Breast epithelium (tissue), 4 donors: Measurements from ENCODE around the gene RRM2. TPM values are rescaled to one million over a fixed set of nuclear protein-coding genes. Genes with fewer than 3 reads are reported as not detected.

Source experiments
- DNase-seq, 2 donors: peaks; one replicate each; pipeline ENCODE4 v3.0.0-alpha.2; 2019; ENCODE audit warnings: low spot score in 2 of 2
- H3K27ac ChIP-seq, 2 donors: fragments of 200-600 bp; sonication (generic) in 1 of 2; one replicate each; pipeline ENCODE4 v1.5.1; 2016 to 2019; ENCODE audit warnings: mild to moderate bottlenecking in 1 of 2
- H3K27me3 ChIP-seq, 2 donors: fragments of 200-600 bp; sonication (generic) in 1 of 2; one replicate each; pipeline versions ENCODE4 v1.5.1 to v1.6.0; 2017 to 2019; ENCODE audit warnings: control low read depth in 1 of 2, mild to moderate bottlenecking in 1 of 2
- H3K36me3 ChIP-seq: fragments of 200-600 bp; one replicate; pipeline ENCODE4 v1.5.1; 2019
- H3K4me1 ChIP-seq, 2 donors: fragments of 200-600 bp; sonication (generic); one replicate each; pipeline ENCODE4 v1.5.1; 2016 to 2019; ENCODE audit warnings: control low read depth in 1 of 2
- H3K4me3 ChIP-seq, 3 donors: fragments of 200-600 bp; sonication (generic); 1 replicate in 2 of 3; 2 replicates in 1 of 3; pipeline ENCODE4 v1.5.1; 2016 to 2019; ENCODE audit warnings: mild to moderate bottlenecking in 3 of 3, moderate library complexity in 2 of 3
- H3K9me3 ChIP-seq, 2 donors: fragments of 200-600 bp; sonication (generic) in 1 of 2; one replicate each; pipeline ENCODE4 v1.5.1; 2016 to 2019; ENCODE audit warnings: control low read depth in 1 of 2
- POLR2A ChIP-seq: fragments of 450-650 bp; IDR thresholded peaks from one replicate; pipeline ENCODE4 v1.6.1; 2016; ENCODE audit warnings: antibody characterized with exemption, mild to moderate bottlenecking, moderate library complexity
- POLR2AphosphoS5 ChIP-seq, 3 donors: sonication (generic); formaldehyde crosslinking; IDR thresholded peaks; one replicate each; pipeline ENCODE4 v1.6.1; 2017; ENCODE audit warnings: antibody characterized with exemption in 3 of 3
- intact Hi-C: fragments of 100-400 bp; cut with DNase I; formaldehyde crosslinking; loops from one replicate; pipeline ENCODE4 v1.15.1; 2023; ENCODE audit warnings: low total_unique reads
- total RNA-seq, 3 donors: library from RNA; depleted of rRNA; stranded (reverse); fragments of >200 nt; gene quantifications; one replicate each; pipeline ENCODE4 v1.1.0, GENCODE V29; 2016
- TF ChIP-seq, protein P1 (sequence below), 3 donors: fragments of 450-650 bp; IDR thresholded peaks; one replicate each; pipeline ENCODE4 v1.5.1; 2016 to 2017; ENCODE audit warnings: antibody characterized with exemption in 3 of 3, mild to moderate bottlenecking in 3 of 3, moderate library complexity in 3 of 3

Gene RRM2
- total RNA-seq, 3 donors from 2014 or later, result 0.98 to 2.6 (median 1.6) TPM

DNA sequence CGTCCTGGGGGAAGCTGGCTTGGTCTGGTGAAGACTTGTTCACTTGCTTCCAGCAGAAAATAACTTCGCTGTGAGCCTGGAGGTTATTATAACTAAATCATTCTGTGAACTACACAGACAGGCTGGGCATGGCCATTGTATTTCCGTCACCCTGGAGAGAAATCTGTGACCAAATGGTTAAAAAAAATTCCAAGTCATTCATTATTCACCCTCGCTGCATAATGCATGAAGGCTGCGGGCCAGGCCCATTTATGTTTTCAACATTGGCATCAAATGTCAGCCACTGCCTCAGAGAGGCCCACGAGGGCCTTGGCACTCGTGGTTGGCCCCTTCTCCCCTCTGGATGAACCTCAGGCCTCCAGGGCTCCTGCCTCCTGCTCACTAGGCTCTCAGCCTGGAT, 57.7 kb downstream of the RRM2 start:
- intact Hi-C loops, result loop anchor here (10.0 kb wide), 1 partner anchor 1885 kb away; no protein-coding TSS in a partner anchor
- TF ChIP-seq POLR2A (no peak), POLR2AphosphoS5 (IDR thresholded peaks at IDR 0.05) (no peak)
- TF ChIP-seq, protein P1, sequence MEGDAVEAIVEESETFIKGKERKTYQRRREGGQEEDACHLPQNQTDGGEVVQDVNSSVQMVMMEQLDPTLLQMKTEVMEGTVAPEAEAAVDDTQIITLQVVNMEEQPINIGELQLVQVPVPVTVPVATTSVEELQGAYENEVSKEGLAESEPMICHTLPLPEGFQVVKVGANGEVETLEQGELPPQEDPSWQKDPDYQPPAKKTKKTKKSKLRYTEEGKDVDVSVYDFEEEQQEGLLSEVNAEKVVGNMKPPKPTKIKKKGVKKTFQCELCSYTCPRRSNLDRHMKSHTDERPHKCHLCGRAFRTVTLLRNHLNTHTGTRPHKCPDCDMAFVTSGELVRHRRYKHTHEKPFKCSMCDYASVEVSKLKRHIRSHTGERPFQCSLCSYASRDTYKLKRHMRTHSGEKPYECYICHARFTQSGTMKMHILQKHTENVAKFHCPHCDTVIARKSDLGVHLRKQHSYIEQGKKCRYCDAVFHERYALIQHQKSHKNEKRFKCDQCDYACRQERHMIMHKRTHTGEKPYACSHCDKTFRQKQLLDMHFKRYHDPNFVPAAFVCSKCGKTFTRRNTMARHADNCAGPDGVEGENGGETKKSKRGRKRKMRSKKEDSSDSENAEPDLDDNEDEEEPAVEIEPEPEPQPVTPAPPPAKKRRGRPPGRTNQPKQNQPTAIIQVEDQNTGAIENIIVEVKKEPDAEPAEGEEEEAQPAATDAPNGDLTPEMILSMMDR (IDR thresholded peaks at IDR 0.05), result no peak
- Histone ChIP-seq H3K9me3 (no peaks in the 10 kb centered on the region), H3K27me3 (no peaks in the 10 kb centered on the region), H3K36me3 (no peaks in the 10 kb centered on the region), H3K4me1 (no peaks in the 10 kb centered on the region), H3K27ac (no peak overlapping the region), H3K4me3 (no peak overlapping the region)
- no peak for DNase-seq

Other genes starting within 250 kb of the RRM2 start
- 10 to 100 TPM in 2 of 3 donors, 1 to 10 TPM in 1; 2.1 to 86.3 (median 40.0) TPM for gene GRHL1, start 171.0 kb upstream of the RRM2 start, total RNA-seq
- gene KLF11, start 79.2 kb upstream of the RRM2 start, total RNA-seq, result 10 to 100 TPM; 22.0 to 27.5 (median 22.2) TPM
- gene CYS1, start 42.3 kb upstream of the RRM2 start, total RNA-seq, result 1 to 10 TPM; 1.3 to 2.4 (median 1.6) TPM
- 10 to 100 TPM; 38.6 to 41.9 (median 41.6) TPM for gene HPCAL1, start 180.2 kb downstream of the RRM2 start, total RNA-seq